Measurements from ENCODE around the gene GSTM3. TPM values are rescaled to one million over a fixed set of nuclear protein-coding genes. Genes with fewer than 3 reads are reported as not detected.

The GSTM3 gene
- total and polyA plus RNA-seq, 2 experiments from 2014 or later = 3.1 to 4.1 TPM

DNA sequence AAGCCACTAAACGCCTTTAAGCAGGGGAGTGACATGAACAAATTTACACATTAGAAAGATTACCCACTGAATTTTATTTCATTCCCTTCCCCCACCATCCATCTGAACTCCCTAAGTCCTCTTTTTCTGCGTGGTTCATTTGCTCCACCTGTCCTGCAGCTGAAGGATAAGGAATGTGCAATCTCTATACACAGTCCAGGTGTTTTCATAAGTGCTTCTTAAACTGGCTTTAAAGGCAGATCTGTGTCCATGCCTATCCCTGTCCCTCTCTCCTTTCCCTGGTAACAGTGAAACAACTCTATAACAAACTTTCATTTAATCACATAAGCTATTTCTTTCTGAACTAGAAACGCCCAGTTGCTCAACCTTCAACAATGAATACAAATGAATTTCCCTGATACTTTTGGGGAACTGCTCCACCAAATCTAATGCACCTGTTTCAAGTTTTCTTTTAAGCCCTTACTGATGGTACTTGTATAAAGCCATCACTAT lies 8.4 kb downstream of the GSTM3 start:
- Histone ChIP-seq H3F3A (replicated peaks; ENCODE audit: low read depth) (no peaks in the 10 kb centered on the region), H3K79me2 (replicated peaks; ENCODE audit: insufficient read depth) (no peaks in the 10 kb centered on the region), H3K36me3 (ENCODE audit: insufficient read depth) (no peaks in the 10 kb centered on the region; the same call in 1 of the 2 replicates), H4K20me1 (replicated peaks; ENCODE audit: insufficient read depth) (no peaks in the 10 kb centered on the region; the same call in 1 of the 2 replicates), H2AFZ (no peak overlapping the region), H3K4me1 (ENCODE audit: insufficient read depth) (peaks cover 12% of the 10 kb centered on the region; the same call in 1 of the 2 replicates), H3K9me2 (ENCODE audit: insufficient read depth) (no peaks in the 10 kb centered on the region), H3K27ac (ENCODE audit: low read depth) (no peak overlapping the region), H3K27me3 (ENCODE audit: insufficient read depth) (peaks cover 4% of the 10 kb centered on the region; the same call in 1 of the 2 replicates), H3K4me2 (no peak overlapping the region), H3K4me3 (no peak overlapping the region)
- H3K4me3 Mint-ChIP-seq = no peak overlapping the region
- peaks cover 12% of the 10 kb centered on the region for H3K4me1 Mint-ChIP-seq
- TF ChIP-seq CREB1 (CRISPR knock-in tag; IDR thresholded peaks at IDR 0.05; ENCODE audit: low read depth) = no peak
- no peak for TF ChIP-seq ZNF114 (CRISPR knock-in tag; IDR thresholded peaks at IDR 0.05)
- TF ChIP-seq NANOG (IDR thresholded peaks at IDR 0.05; ENCODE audit: borderline replicate concordance) = no peak
- no peak for DNase-seq (ENCODE audit: low spot score)
- no peak overlapping the region for H3K27ac Mint-ChIP-seq
- no peaks in the 10 kb centered on the region for H3K27me3 Mint-ChIP-seq (ENCODE audit: insufficient read depth, low read depth, poor library complexity)
- ATAC-seq = no peak
- no peaks in the 10 kb centered on the region for H3K36me3 Mint-ChIP-seq (ENCODE audit: low read depth)
- peaks cover 11% of the 10 kb centered on the region for H3K9me3 Mint-ChIP-seq

DNA sequence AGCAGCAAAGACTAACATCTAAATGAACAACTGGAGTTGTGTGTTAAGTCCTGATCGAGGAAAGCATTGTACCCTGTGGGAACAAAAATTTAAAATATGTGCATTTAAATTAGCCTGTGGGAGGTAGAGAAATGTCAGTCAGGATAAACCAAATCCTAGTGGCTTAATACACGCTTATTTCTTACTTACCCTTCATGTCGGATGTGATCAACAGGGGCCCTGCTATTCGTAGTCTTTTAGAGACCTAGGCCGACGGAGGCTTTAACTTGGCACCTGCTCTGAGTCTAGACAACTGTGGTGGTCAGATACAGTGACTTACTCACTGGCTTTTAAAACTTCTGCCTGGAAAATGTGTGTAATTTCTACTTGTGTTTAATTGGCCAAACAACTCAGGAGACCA lies 10.2 kb downstream of the GSTM3 start:
- Histone ChIP-seq H3K9me2 (ENCODE audit: insufficient read depth) (no peaks in the 10 kb centered on the region), H3K4me2 (no peak overlapping the region), H3K36me3 (ENCODE audit: insufficient read depth) (peaks cover 3% of the 10 kb centered on the region; the same call in 1 of the 2 replicates), H2AFZ (no peak overlapping the region), H3K4me1 (ENCODE audit: insufficient read depth) (peaks cover 12% of the 10 kb centered on the region; the same call in 1 of the 2 replicates), H4K20me1 (replicated peaks; ENCODE audit: insufficient read depth) (no peaks in the 10 kb centered on the region), H3K79me2 (replicated peaks; ENCODE audit: insufficient read depth) (no peaks in the 10 kb centered on the region), H3K4me3 (no peak overlapping the region), H3K27me3 (ENCODE audit: insufficient read depth) (no peaks in the 10 kb centered on the region), H3F3A (replicated peaks; ENCODE audit: low read depth) (no peaks in the 10 kb centered on the region), H3K27ac (ENCODE audit: low read depth) (no peak overlapping the region)
- no peak for ATAC-seq
- DNase-seq (ENCODE audit: low spot score) = no peak
- H3K27ac Mint-ChIP-seq = no peak overlapping the region
- no peak for TF ChIP-seq JUNB (IDR thresholded peaks at IDR 0.05; ENCODE audit: unreplicated experiment)
- TF ChIP-seq CREB1 (CRISPR knock-in tag; IDR thresholded peaks at IDR 0.05; ENCODE audit: low read depth) = no peak
- TF ChIP-seq, protein P1, sequence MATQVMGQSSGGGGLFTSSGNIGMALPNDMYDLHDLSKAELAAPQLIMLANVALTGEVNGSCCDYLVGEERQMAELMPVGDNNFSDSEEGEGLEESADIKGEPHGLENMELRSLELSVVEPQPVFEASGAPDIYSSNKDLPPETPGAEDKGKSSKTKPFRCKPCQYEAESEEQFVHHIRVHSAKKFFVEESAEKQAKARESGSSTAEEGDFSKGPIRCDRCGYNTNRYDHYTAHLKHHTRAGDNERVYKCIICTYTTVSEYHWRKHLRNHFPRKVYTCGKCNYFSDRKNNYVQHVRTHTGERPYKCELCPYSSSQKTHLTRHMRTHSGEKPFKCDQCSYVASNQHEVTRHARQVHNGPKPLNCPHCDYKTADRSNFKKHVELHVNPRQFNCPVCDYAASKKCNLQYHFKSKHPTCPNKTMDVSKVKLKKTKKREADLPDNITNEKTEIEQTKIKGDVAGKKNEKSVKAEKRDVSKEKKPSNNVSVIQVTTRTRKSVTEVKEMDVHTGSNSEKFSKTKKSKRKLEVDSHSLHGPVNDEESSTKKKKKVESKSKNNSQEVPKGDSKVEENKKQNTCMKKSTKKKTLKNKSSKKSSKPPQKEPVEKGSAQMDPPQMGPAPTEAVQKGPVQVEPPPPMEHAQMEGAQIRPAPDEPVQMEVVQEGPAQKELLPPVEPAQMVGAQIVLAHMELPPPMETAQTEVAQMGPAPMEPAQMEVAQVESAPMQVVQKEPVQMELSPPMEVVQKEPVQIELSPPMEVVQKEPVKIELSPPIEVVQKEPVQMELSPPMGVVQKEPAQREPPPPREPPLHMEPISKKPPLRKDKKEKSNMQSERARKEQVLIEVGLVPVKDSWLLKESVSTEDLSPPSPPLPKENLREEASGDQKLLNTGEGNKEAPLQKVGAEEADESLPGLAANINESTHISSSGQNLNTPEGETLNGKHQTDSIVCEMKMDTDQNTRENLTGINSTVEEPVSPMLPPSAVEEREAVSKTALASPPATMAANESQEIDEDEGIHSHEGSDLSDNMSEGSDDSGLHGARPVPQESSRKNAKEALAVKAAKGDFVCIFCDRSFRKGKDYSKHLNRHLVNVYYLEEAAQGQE (IDR thresholded peaks at IDR 0.05; ENCODE audit: unreplicated experiment) = no peak
- TF ChIP-seq, protein P2, sequence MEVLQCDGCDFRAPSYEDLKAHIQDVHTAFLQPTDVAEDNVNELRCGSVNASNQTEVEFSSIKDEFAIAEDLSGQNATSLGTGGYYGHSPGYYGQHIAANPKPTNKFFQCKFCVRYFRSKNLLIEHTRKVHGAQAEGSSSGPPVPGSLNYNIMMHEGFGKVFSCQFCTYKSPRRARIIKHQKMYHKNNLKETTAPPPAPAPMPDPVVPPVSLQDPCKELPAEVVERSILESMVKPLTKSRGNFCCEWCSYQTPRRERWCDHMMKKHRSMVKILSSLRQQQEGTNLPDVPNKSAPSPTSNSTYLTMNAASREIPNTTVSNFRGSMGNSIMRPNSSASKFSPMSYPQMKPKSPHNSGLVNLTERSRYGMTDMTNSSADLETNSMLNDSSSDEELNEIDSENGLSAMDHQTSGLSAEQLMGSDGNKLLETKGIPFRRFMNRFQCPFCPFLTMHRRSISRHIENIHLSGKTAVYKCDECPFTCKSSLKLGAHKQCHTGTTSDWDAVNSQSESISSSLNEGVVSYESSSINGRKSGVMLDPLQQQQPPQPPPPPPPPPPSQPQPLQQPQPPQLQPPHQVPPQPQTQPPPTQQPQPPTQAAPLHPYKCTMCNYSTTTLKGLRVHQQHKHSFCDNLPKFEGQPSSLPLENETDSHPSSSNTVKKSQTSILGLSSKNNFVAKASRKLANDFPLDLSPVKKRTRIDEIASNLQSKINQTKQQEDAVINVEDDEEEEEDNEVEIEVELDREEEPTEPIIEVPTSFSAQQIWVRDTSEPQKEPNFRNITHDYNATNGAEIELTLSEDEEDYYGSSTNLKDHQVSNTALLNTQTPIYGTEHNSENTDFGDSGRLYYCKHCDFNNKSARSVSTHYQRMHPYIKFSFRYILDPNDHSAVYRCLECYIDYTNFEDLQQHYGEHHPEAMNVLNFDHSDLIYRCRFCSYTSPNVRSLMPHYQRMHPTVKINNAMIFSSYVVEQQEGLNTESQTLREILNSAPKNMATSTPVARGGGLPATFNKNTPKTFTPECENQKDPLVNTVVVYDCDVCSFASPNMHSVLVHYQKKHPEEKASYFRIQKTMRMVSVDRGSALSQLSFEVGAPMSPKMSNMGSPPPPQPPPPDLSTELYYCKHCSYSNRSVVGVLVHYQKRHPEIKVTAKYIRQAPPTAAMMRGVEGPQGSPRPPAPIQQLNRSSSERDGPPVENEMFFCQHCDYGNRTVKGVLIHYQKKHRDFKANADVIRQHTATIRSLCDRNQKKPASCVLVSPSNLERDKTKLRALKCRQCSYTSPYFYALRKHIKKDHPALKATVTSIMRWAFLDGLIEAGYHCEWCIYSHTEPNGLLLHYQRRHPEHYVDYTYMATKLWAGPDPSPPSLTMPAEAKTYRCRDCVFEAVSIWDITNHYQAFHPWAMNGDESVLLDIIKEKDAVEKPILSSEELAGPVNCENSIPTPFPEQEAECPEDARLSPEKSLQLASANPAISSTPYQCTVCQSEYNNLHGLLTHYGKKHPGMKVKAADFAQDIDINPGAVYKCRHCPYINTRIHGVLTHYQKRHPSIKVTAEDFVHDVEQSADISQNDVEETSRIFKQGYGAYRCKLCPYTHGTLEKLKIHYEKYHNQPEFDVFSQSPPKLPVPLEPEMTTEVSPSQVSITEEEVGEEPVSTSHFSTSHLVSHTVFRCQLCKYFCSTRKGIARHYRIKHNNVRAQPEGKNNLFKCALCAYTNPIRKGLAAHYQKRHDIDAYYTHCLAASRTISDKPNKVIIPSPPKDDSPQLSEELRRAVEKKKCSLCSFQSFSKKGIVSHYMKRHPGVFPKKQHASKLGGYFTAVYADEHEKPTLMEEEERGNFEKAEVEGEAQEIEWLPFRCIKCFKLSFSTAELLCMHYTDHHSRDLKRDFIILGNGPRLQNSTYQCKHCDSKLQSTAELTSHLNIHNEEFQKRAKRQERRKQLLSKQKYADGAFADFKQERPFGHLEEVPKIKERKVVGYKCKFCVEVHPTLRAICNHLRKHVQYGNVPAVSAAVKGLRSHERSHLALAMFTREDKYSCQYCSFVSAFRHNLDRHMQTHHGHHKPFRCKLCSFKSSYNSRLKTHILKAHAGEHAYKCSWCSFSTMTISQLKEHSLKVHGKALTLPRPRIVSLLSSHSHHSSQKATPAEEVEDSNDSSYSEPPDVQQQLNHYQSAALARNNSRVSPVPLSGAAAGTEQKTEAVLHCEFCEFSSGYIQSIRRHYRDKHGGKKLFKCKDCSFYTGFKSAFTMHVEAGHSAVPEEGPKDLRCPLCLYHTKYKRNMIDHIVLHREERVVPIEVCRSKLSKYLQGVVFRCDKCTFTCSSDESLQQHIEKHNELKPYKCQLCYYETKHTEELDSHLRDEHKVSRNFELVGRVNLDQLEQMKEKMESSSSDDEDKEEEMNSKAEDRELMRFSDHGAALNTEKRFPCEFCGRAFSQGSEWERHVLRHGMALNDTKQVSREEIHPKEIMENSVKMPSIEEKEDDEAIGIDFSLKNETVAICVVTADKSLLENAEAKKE (CRISPR knock-in tag; IDR thresholded peaks at IDR 0.05) = no peak
- H3K36me3 Mint-ChIP-seq (ENCODE audit: low read depth) = peaks cover 12% of the 10 kb centered on the region
- no peak overlapping the region for H3K4me3 Mint-ChIP-seq
- peaks cover 12% of the 10 kb centered on the region for H3K4me1 Mint-ChIP-seq
- H3K27me3 Mint-ChIP-seq (ENCODE audit: insufficient read depth, low read depth, poor library complexity) = no peaks in the 10 kb centered on the region
- peaks cover 28% of the 10 kb centered on the region for H3K9me3 Mint-ChIP-seq

Data from GM23338 (cell line).